Activated CD4-positive, alpha-beta T cell treated with anti-CD3 and anti-CD28 coated beads, Interleukin-10, Interleukin-2, amounts not matched to agents 100 ng/mL and 50 ng/mL, durations not matched to agents 16 hours and 8 hours (primary cell): Measurements from ENCODE around the gene IGFBP4.

Source experiments
- DNase-seq: peaks from one replicate; pipeline ENCODE4 v3.0.0-alpha.2; 2020

Gene IGFBP4

GRCh38 chr17:40493697-40494096 is 50.4 kb downstream of the IGFBP4 start:
- DNase-seq = no peak

GRCh38 chr17:40495140-40495539 is 51.9 kb downstream of the IGFBP4 start:
- no peak for DNase-seq

GRCh38 chr17:40496170-40496569 is 52.9 kb downstream of the IGFBP4 start:
- DNase-seq = no peak

- no peak for DNase-seq
Measured at GRCh38 chr17:40496634-40497420, 53.6 kb downstream of the IGFBP4 start.

- DNase-seq = no peak
Measured at GRCh38 chr17:40497695-40498094, 54.4 kb downstream of the IGFBP4 start.

GRCh38 chr17:40498281-40499084 is 55.2 kb downstream of the IGFBP4 start:
- DNase-seq = no peak

GRCh38 chr17:40499551-40500189 is 56.4 kb downstream of the IGFBP4 start:
- no peak for DNase-seq

- no peak for DNase-seq
Measured at GRCh38 chr17:40500190-40500589, 56.9 kb downstream of the IGFBP4 start.

GRCh38 chr17:40500709-40501108 is 57.5 kb downstream of the IGFBP4 start:
- DNase-seq = no peak

GRCh38 chr17:40501499-40501911 is 58.3 kb downstream of the IGFBP4 start, which contains the start of gene TNS4:
TNS4 (minus strand) TSS chr17:40501623; CDS start chr17:40496425, 5,198 bp downstream.
- DNase-seq = no peak

GRCh38 chr17:40502716-40503115 is 59.5 kb downstream of the IGFBP4 start:
- DNase-seq = no peak

- DNase-seq = no peak
Measured at GRCh38 chr17:40503154-40503553, 59.9 kb downstream of the IGFBP4 start.

- no peak for DNase-seq
Measured at GRCh38 chr17:40506786-40507185, 63.5 kb downstream of the IGFBP4 start.
